Natural killer cell treated with Interleukin-12 subunit alpha and Interleukin-12 subunit beta and Interleukin-15 and Interleukin-18, amount 100 ng/mL, for 72 hours (primary cell): ENCODE data around the gene NCSTN. TPM values are rescaled to one million over a fixed set of nuclear protein-coding genes. Genes with fewer than 3 reads are reported as not detected.

Experiments used
- ATAC-seq, 2 donors: fragments of 150-1000 bp; cut with Tn5 transposase in 1 of 2; sonication (Bioruptor Pico), chemical (Tn5 transposase) in 1 of 2; 2 replicates each; pipeline ENCODE4 v1.10.0; 2021
- DNase-seq: peaks from one replicate; pipeline ENCODE4 v3.0.0; 2022; ENCODE audit warnings: low spot score
- H3K27ac Mint-ChIP-seq, 2 donors: 1 replicate in 1 of 2; 2 replicates in 1 of 2; pipeline ENCODE4 v1.8.0; 2022; ENCODE audit warnings: mixed read lengths in 2 of 2, mild to moderate bottlenecking in 1 of 2, moderate library complexity in 1 of 2
- H3K27me3 Mint-ChIP-seq, 2 donors: 1 replicate in 1 of 2; 2 replicates in 1 of 2; pipeline ENCODE4 v1.8.0; 2022; ENCODE audit warnings: mixed read lengths in 2 of 2
- H3K36me3 Mint-ChIP-seq: one replicate; pipeline ENCODE4 v1.8.0; 2022; ENCODE audit warnings: mixed read lengths
- H3K4me1 Mint-ChIP-seq, 2 donors: 1 replicate in 1 of 2; 2 replicates in 1 of 2; pipeline ENCODE4 v1.8.0; 2022; ENCODE audit warnings: low read depth in 2 of 2, mixed read lengths in 2 of 2, mild to moderate bottlenecking in 1 of 2
- H3K4me3 Mint-ChIP-seq: one replicate; pipeline ENCODE4 v1.8.0; 2022; ENCODE audit warnings: mixed read lengths
- H3K9me3 Mint-ChIP-seq: 2 replicates; pipeline ENCODE4 v1.8.0; 2022; ENCODE audit warnings: mixed read lengths
- total RNA-seq, 2 donors: library from RNA; stranded (reverse); gene quantifications; one replicate each; pipeline ENCODE4 v1.2.3, GENCODE V29; 2022

NCSTN gene
- total RNA-seq, 2 donors from 2014 or later = 92.5 to 95.9 TPM

DNA sequence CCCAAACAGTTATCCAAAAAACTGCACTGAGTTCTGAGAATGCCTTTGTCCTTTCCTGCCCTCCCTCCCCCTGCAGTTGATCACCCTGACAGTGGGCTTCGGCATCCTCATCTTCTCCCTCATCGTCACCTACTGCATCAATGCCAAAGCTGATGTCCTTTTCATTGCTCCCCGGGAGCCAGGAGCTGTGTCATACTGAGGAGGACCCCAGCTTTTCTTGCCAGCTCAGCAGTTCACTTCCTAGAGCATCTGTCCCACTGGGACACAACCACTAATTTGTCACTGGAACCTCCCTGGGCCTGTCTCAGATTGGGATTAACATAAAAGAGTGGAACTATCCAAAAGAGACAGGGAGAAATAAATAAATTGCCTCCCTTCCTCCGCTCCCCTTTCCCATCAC, 14.9 kb downstream of the NCSTN start:
- peaks cover 45% of the 10 kb centered on the region for H3K36me3 Mint-ChIP-seq
- peaks cover 0 to 19% of the 10 kb centered on the region in 2 donors for H3K4me1 Mint-ChIP-seq
- no peak overlapping the region for H3K4me3 Mint-ChIP-seq
- H3K27ac Mint-ChIP-seq = peak overlapping the region; percentile 10 to 35
- ATAC-seq (no peak), DNase-seq (no peak)
- H3K27me3 Mint-ChIP-seq = no peaks in the 10 kb centered on the region
- H3K9me3 Mint-ChIP-seq = no peaks in the 10 kb centered on the region

DNA sequence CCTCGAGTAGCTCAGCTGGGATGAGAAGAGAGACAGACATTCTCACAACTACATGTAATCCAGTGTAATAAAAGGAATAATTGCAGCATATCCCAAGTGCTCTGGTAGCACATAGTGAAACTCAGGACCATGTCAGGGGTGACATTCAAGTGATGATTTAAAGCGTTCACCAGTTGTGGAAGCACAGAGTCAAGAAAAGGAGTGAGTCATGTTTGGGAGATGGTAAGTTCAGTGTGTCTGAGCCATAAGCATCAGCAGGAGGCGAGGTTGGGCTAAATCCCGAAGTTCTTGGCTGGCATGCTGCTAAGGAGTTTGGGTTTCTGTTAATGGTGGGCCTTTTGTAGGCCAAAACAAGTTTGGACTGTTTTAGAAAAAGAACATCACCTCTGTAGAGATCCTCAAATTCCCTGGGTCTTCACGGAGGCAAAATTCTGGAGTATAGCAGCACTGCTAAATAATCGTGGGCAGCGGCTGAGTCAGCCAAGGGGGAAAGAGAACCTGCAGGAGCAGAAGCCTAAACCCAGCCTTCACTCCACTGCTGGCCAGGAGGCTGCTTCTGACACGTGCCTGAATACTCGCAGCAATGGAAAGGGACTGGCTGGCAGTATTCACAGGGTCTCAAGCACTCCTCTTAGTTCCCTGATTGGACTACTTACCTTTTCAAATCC, 16.5 kb downstream of the NCSTN start:
- peaks cover 33% of the 10 kb centered on the region for H3K36me3 Mint-ChIP-seq
- H3K27ac Mint-ChIP-seq = no peak overlapping the region
- peaks cover 0 to 17% of the 10 kb centered on the region in 2 donors for H3K4me1 Mint-ChIP-seq
- no peak for ATAC-seq
- no peaks in the 10 kb centered on the region for H3K9me3 Mint-ChIP-seq
- H3K27me3 Mint-ChIP-seq = no peaks in the 10 kb centered on the region
- DNase-seq = no peak
- H3K4me3 Mint-ChIP-seq = no peak overlapping the region

GRCh38 chr1:160360227-160360695, 17.1 kb downstream of the NCSTN start:
- no peaks in the 10 kb centered on the region for H3K27me3 Mint-ChIP-seq
- no peak for ATAC-seq

DNA sequence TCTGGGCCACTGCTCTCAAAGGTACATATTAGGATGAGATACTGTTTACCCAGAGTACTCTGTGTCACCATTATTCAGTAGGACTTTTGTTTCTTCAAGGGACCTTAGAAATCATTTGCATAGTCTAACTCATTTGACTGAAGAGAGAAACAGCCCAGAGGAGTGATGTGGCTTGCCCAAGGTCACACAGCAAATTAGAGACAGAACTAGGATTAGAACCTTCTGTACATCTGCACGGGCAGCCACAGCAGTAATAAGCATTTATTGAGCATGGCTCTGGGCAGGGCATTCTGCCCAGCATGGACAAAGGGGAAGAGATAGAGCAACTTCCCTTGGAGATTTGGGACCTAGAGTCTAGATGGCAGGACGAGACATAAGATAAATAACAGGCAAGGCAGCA, 18.0 kb downstream of the NCSTN start:
- DNase-seq (no peak), ATAC-seq (no peak)
- H3K4me1 Mint-ChIP-seq = peaks cover 0 to 17% of the 10 kb centered on the region in 2 donors
- no peaks in the 10 kb centered on the region for H3K9me3 Mint-ChIP-seq
- no peak overlapping the region for H3K27ac Mint-ChIP-seq
- H3K36me3 Mint-ChIP-seq = peaks cover 31% of the 10 kb centered on the region
- no peaks in the 10 kb centered on the region for H3K27me3 Mint-ChIP-seq
- H3K4me3 Mint-ChIP-seq = no peak overlapping the region

More at GRCh38 chr1:160360227-160360695, 17.1 kb downstream of the NCSTN start:
- no peak for DNase-seq
- H3K4me1 Mint-ChIP-seq = peaks cover 0 to 17% of the 10 kb centered on the region in 2 donors
- H3K36me3 Mint-ChIP-seq = peaks cover 33% of the 10 kb centered on the region
- H3K9me3 Mint-ChIP-seq = no peaks in the 10 kb centered on the region
- no peak overlapping the region for H3K27ac Mint-ChIP-seq
- H3K4me3 Mint-ChIP-seq = no peak overlapping the region

DNA sequence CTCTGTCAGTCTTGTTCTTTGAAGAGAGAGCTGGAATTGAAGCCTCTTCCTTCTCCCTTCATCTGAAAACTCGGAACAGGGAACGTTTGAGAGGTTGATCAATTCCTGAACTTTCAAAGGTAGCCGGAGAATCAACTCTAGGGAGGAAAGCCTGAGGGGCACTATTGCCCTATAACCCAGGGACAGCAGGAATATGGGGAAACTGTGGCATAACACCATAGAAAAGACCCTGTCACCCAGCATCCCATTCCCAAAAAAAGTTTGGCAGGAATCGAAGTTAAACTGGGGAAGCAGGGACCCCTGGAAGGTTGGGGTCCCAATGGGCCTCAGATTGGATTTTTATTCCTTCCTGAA, 18.6 kb downstream of the NCSTN start:
- ATAC-seq = no peak
- no peak overlapping the region for H3K4me3 Mint-ChIP-seq

GRCh38 chr1:160362168-160362957, 19.2 kb downstream of the NCSTN start:
- ATAC-seq (no peak), DNase-seq (no peak)
- H3K27me3 Mint-ChIP-seq = no peaks in the 10 kb centered on the region
- peaks cover 20% of the 10 kb centered on the region for H3K36me3 Mint-ChIP-seq
- H3K9me3 Mint-ChIP-seq = no peaks in the 10 kb centered on the region
- H3K27ac Mint-ChIP-seq = peak overlapping the region; percentile 13 to 58
- no peak overlapping the region for H3K4me3 Mint-ChIP-seq
- peaks cover 0 to 14% of the 10 kb centered on the region in 2 donors for H3K4me1 Mint-ChIP-seq

More for the DNA sequence above, 18.6 kb downstream of the NCSTN start:
- Mint-ChIP-seq H3K27me3 (no peaks in the 10 kb centered on the region), H3K9me3 (no peaks in the 10 kb centered on the region), H3K4me1 (peaks cover 0 to 17% of the 10 kb centered on the region in 2 donors), H3K36me3 (peaks cover 25% of the 10 kb centered on the region), H3K27ac (peak overlapping the region; percentile 13 to 58)
- no peak for DNase-seq

DNA sequence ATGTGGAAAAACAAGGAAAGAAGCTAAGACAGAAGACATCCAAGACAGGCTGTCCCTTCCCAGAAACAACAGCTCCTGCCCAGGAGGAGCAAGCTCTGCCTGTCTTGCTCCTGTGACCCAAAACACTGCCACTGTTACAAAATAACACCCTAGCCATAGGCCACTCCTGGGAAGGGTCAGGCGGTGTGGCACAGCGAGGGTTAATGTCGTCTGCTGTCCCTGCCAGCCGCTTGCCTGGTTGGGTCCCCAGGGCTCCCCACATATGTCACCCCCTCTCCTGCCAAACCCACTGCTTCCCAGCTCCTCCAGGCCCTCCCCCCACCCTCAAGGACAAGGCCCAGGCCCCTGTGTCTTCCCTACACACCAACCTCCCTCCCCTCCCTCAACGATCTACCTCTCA, 19.8 kb downstream of the NCSTN start:
- Mint-ChIP-seq H3K9me3 (no peaks in the 10 kb centered on the region), H3K4me3 (no peak overlapping the region), H3K27ac (peak overlapping the region in 1 of 2 donors; percentile 58), H3K27me3 (no peaks in the 10 kb centered on the region), H3K36me3 (peaks cover 18% of the 10 kb centered on the region), H3K4me1 (peaks cover 0 to 12% of the 10 kb centered on the region in 2 donors)
- ATAC-seq = no peak
- DNase-seq = no peak

GRCh38 chr1:160363951-160364735, 21.0 kb downstream of the NCSTN start:
- DNase-seq = no peak
- ATAC-seq = no peak
- peaks cover 9% of the 10 kb centered on the region for H3K36me3 Mint-ChIP-seq
- H3K9me3 Mint-ChIP-seq = no peaks in the 10 kb centered on the region
- H3K27ac Mint-ChIP-seq = peak overlapping the region in 1 of 2 donors; percentile 16
- peaks cover 0 to 10% of the 10 kb centered on the region in 2 donors for H3K4me1 Mint-ChIP-seq
- no peaks in the 10 kb centered on the region for H3K27me3 Mint-ChIP-seq
- no peak overlapping the region for H3K4me3 Mint-ChIP-seq

GRCh38 chr1:160365325-160365724, 22.1 kb downstream of the NCSTN start:
- ATAC-seq (no peak), DNase-seq (no peak)
- no peaks in the 10 kb centered on the region for H3K27me3 Mint-ChIP-seq
- no peak overlapping the region for H3K27ac Mint-ChIP-seq
- peaks cover 5% of the 10 kb centered on the region for H3K36me3 Mint-ChIP-seq
- no peaks in the 10 kb centered on the region for H3K9me3 Mint-ChIP-seq
- H3K4me1 Mint-ChIP-seq = peaks cover 0 to 10% of the 10 kb centered on the region in 2 donors
- H3K4me3 Mint-ChIP-seq = no peak overlapping the region

DNA sequence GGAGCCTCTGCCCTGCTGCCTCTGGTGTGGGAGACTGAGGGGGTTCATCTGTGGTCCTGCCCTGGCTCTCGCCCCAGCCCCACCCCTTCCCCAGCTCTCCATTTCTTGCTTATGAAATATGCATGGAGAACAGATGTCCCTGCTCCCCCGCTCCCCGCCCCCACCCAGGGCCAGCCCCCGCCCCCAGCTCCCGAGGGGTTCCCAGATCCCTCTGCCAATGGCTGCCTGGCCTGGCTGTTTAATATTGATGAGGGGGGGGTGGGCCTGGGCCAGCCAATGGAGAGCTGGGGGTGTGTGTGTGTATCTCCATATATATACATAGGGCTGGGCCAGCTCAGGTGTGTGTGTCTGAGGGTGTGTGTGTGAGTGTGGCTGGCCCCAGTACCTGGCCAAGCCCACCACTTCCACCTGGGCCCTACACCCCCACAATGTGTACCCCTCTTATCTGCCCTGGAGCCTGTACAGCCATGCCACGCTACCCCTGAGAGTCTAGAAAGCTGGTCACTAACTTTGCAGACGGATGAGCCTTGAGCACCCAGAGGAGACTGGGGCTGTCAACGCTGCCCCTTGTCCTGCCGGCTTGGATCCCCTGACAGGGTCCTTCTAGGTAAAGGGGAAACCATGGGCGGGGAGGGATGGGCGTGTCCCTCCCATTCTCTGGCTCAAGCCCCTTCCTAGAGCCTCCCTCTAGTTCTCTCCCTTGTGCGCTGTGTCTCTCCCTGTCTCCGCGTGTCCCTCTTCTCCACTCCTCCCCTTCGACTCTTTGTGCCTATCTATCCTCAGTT, 23.7 kb downstream of the NCSTN start, which contains the start of gene NHLH1:
TSS of gene NHLH1 (plus strand) at position 341 of the 785 bp plus-strand sequence. CDS start 3,661 bp downstream, outside the sequence.
- DNase-seq (no peak), ATAC-seq (peak in 1 of 2 donors; percentile 20)
- H3K27ac Mint-ChIP-seq = no peak within 1 kb of the TSS
- no peaks in the 10 kb centered on the region for H3K36me3 Mint-ChIP-seq
- H3K4me1 Mint-ChIP-seq = peaks cover 0 to 6% of the 10 kb centered on the region in 2 donors
- H3K9me3 Mint-ChIP-seq = no peaks in the 10 kb centered on the region
- H3K4me3 Mint-ChIP-seq = no peak within 1 kb of the TSS
- no peaks in the 10 kb centered on the region for H3K27me3 Mint-ChIP-seq

DNA sequence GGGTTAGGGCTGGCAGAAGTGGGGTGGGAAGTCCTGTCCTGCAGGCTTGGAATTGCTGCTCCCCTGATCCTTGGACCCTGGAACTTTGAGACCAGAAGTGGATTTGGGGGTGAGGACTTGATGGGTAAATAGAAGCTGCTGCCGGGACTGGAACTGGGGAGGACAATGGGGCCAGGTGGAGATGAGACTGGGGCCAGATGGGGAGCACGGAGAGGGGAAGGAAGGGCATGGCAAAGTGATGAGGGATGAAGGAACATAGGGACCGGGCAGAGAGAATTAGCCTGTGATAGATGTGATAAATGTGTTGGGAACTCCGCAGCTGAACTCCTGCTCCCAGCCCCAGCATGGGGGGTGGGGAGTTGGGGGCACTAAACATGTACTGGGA, 24.3 kb downstream of the NCSTN start:
- H3K9me3 Mint-ChIP-seq = no peaks in the 10 kb centered on the region
- no peaks in the 10 kb centered on the region for H3K27me3 Mint-ChIP-seq
- no peaks in the 10 kb centered on the region for H3K36me3 Mint-ChIP-seq
- no peak overlapping the region for H3K4me3 Mint-ChIP-seq
- no peak for DNase-seq
- no peak for ATAC-seq
- H3K4me1 Mint-ChIP-seq = peaks cover 0 to 2% of the 10 kb centered on the region in 2 donors
- no peak overlapping the region for H3K27ac Mint-ChIP-seq

GRCh38 chr1:160367934-160368923, 25.0 kb downstream of the NCSTN start:
- H3K27me3 Mint-ChIP-seq = no peaks in the 10 kb centered on the region
- ATAC-seq (peak in 1 of 2 donors; percentile 53), DNase-seq (no peak)
- H3K36me3 Mint-ChIP-seq = no peaks in the 10 kb centered on the region
- H3K4me3 Mint-ChIP-seq = no peak overlapping the region
- H3K4me1 Mint-ChIP-seq = no peaks in the 10 kb centered on the region
- no peak overlapping the region for H3K27ac Mint-ChIP-seq
- H3K9me3 Mint-ChIP-seq = no peaks in the 10 kb centered on the region
